IPS DF 4.7 (cell line): ENCODE results near the gene LTF.

Experiments used
- DNase-seq: peaks from one replicate; pipeline ENCODE4 v3.0.0-alpha.2; 2013; ENCODE audit warnings: low spot score; ENCODE audit errors: extremely low read depth

Gene LTF

DNA sequence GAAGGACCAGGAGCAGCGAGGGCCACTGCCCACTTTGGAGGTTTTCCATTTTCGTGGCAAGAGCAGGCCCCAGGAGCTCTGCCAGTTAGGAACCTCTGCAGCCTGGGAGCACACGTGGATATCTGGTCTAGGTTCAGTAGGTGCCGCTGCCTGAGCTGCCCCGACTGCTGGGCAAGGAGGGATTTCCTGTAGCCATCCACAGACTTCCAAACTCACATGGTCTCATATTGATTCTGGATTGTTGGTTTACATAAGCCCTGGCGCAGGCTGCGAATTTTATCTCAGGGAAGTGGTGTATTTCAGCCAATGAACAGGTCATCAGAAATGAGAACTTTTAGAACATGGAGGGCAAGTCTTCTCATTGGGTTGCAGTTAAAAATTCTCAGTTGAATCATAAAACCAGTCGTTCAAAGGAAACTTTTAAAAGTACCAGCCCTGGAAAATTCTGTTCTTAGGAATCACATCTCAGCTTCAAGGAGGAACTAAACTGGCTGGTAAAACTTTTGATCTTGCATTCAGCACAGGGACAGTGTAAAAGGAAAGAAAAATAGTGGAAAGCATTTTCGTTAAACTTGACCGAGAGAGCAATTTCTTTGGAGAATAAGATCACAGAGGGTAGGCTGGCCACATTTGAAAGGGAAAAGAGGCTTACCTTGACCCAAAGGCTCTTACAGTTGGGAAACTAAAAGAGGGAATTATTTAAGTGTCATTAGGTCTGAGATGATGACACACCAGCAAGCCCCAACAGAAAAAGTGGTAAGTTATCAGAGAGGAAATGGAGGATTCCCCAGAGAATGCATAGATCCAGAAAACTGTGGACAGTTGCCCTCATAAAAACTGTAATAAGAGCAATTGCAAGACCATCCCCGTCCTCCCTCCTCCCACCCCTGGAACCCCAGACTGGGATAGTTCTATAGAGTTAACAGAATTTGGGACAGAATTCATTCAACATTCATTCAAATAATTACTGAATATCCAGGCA is 26.7 kb upstream of the LTF start:
- DNase-seq = no peak

DNA sequence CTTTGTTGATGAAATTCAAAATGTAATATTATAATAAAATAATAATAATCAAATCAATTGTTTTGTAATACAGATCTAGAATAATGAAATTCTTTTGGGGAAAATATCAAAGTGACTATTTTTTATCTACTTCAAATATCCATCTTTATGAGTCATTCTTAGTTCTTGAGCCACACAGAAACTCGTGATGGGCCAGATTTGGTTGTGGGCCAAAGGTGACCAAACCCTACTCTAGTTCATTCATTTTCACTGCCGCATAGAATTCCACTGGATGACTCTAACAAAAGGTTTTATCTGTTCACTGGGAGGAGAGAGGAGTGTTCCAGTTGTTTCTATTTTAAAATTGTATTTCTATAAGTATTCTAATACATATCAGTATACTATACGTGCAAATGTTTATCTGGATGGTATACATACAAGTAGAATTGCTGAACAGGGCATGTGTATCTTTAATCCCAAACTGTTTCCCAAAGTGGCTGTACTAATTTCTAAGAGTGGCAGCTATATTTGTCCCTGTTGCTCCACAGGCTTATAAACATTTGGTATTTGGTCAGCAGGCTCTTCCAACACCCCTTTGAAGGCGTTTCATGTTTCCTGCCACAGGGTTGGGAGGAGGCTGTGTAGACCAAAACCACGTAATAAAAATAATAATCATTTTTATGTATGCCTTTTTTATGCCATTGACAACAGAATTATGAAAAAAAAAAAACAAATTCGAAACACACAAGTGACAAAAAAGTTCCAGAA is 25.8 kb upstream of the LTF start:
- no peak for DNase-seq

DNA sequence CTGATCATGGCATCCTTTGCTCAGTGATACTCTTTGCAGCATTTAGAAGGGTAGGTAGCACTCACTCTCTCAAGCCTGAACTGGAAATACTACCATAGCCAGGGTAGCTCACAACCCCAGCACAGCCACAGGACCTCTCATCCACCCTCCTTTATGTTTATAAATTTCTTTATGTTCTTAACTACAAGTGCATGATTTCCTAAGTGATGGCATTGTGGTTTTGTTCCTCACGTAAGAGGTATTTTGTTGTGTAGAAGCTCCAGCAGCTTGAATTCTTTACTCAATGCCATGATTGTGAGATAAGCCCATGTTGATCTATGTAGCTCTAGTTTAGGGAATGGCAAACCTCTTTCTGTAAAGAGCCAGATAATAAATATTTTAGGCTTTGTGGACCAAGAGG is 25.2 kb upstream of the LTF start:
- DNase-seq = no peak

DNA sequence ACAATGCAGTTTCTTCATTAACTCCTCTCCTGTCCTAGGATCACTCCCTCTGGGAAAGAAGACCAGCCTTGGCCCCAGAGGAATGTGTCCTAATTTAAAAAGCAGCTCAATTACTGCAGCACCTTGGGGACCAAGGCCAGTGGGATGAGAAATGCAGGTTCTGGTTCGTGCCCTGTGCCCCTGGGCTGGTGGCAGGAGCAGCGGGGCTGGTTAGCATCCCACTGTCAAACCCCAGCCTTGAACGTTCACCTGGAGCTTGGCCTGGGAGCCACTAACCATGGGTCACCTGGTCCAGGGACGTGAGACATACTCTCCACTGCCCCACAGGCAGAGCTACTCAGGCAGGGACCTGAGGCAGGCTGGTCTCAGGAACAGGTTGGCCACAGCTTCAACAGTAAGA is 24.7 kb upstream of the LTF start:
- DNase-seq = no peak

DNA sequence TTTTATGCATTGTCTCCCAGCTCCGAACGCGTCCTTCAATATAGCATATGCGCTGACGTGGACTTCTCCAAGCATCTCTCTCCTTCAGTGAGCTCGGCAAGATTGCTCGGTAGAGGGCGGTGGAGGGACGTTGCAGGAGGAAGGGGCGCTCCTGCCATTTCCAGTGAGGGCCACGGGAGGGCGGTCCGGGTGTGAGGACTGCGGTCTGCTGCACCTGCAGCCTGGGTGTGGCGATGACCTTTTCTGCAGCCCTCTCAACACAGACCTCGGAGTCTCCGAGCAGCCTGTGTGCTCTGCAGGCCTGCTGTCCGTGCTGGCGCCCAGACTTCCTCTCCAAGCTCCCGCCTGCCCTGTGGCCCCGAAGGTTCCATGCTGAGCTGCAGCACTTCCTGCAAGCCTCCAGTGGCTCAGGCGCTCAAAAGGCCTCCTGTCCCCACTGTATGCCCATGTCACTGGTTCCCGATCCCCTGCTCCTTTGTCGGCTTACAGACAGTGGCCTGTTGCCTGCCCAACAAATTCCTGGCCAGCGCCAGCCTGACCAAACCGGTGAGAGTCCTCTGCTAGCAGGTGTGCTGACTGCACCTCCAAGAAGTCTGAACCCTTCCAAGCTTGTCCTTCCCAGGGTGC is 24.1 kb upstream of the LTF start:
- DNase-seq = peak; percentile 82

DNA sequence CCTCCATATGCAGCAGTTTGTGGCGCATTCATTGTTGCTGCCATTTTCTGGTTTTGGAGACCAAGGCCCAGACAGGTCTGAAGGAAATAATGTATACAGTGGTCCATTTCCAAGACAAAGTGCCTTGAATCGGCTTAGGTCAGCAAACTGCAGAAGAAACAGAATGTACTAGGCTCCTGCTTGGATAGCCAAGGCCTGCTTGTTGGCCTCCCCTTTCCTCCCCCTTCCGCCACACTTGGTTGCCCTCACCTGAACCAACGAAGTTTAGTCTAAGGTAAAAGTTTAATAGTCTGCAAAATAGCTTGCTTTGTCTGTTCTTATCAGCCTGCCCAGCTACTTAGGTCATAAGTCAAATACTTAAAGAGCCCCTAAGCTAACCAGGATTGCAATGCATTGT is 21.1 kb upstream of the LTF start:
- no peak for DNase-seq

DNA sequence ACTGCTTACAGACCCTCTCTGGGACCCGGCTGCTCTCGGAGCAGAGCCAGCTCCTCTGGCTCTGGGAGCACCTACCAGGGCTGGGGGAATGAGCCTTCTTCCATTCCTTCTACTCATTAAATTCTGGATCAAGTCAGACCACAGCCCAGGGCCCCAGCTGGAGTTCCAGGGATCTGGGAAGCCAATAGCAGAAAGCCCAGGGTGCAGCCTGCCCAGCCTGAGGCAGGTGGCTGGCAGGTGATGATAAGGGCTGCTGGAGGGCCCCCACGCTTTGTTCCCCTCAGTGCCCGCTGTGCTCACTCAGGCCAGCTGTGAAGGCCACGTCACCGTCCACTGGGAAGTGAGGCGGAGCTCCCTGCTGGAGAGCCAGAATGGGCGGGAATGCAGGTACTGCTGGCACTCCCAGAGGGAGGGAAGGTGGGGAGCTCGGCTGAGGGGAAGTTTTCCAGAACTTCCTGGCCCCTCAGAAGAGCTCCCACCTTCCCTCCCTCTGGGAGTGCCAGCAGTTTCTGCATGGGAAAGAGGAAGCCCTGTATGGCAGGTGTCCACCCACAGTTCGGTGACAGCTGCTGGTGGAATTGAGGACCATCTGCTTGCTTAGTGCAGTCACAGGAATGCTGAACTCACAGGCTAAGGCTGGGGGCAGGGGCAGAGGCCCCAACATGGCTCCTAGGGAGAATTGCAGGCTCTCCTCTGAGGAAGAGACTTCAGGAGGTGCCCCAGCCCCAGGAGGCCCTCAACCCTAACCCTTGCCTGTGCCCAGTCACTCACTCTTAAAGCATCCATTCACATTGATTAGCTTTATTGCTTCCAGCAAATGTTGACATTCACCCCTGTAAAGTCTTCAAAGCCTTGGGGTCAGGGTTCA is 20.4 kb upstream of the LTF start:
- no peak for DNase-seq

DNA sequence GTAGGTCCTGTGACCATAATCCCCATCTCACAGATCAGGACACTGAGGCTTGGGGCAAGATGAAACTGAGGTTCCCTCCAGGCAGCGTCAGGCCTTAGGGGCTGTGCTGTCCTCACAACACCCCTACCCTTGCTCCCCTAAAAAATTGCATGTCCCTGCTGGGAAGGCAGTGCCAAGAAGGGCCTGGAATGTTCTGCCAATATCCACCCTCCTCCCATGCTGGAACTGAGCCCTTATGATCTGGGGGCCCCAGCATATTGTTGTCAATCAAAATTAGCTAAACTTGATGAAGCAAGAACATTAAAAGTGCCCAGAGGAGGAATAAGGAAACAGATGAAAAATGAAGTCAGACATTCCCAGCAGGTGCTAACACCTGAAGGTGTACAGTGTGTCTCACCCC is 19.7 kb upstream of the LTF start:
- no peak for DNase-seq

DNA sequence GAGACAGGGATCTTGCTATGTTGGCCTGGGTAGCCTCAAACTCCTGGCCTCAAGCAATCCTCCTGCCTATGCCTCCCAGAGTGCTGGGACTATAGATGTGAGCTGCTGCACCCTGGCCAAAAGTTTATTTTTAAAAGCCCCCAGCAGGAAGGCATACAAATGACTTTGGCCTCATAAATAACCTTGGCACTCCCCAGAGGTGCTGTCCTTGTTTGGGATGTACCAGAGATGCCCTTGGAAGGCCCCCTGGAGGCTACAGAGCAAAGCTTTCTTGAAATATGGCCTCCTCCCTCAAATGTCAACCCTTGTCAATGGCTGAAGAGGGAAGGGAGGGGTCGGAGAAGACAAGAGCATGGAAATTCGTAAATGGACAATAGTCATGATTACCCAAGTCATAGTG is 19.1 kb upstream of the LTF start:
- no peak for DNase-seq

DNA sequence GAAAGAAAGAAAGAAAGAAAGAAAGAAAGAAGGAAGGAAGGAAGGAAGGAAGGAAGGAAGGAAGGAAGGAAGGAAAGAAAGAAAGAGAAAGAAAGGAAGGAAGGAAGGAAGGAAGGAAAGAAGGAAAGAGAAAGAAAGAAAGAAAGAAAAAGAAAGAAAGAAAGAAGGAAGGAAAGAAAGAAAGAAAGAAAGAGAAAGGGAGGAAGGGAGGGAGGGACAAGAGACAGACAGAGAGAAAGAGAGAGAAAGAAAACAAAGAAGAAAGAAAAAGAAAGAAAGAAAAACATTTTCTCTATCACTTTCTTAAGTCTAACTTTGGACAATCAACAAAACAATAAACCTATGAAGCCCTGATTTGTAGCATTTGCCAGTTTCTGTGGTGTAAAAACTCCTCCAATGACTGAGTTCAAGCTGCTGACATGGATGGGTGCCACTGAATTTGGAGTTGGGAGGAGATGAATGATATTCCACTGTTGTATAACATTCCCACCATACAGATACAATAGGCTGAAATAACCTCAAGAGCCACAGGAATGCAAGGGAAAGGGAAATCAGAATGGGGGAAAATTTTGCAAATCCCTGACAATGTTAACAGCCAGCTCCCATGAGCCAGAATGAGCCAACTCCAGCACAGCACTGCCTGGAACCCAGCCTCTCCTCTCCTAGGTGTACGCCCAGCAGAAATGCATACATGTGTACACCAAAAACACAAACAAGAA is 18.1 kb upstream of the LTF start:
- DNase-seq = no peak

DNA sequence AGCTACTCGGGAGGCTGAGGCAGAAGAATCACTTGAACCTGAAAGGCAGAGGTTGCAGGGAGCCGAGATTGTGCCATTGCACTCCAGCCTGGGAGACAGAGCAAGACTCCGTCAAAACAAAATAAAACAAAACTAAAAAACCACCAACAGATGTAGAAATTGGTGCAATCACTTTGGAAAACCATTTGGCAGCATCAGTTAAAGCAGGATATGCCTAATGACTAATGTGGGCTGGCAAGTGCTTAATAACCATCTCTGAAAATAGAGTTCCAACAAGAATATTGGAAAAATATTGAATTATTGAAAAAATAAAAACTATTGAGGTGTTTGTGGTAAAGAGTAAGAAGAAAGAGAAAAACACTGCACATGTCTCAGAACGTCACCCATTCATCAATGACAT is 16.9 kb upstream of the LTF start:
- DNase-seq = no peak

DNA sequence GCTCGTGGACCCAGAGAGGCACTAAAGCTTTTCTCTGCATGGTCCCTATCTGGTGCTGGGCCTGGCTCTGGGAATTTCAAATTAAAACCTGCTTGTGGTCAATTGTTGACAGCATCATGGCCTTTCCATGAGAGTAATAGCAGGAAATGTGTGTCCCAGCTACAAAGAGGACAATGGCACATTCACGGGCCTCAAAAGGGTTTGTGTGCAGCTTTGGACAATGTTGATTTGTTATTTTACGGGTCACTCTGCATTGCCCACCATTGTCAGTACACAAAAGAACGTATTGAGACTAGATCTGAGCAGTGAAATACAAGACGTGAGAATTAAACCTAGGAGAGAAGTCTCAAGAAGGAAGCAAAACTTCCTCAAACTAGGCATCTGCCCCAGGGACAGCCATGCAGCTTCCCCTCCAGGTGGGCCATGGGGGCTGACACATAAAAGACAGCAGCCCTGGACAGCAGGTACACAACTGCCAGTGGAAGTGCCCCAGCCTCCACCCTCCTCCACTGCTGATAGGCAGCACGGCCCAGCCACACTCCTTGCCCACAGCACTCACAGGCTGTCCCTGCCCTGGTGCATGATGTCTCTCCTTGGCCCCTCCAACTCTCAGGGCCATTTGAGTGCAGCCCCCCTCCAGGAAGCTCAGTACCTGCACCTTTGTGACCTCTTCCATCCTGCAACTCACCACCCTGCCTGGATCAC is 15.9 kb upstream of the LTF start:
- no peak for DNase-seq

DNA sequence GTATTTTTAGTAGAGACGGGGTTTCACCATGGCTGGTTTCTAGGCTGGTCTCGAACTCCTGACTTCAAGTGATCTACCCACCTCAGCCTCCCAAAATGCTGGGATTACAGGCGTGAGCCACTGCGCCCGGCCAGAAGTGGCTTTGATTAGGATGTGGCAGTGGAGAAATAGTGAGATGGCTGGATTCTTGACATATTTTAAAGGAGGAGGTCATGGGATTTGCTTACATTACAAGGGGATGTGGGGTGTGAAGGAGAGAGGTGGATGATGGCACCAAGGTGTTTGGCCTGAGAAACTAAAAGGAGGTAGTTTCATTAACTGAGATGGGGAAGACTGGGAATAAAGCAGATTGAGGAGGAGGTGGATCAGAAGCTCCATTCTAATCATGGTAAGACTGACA is 15.0 kb upstream of the LTF start:
- DNase-seq = no peak

DNA sequence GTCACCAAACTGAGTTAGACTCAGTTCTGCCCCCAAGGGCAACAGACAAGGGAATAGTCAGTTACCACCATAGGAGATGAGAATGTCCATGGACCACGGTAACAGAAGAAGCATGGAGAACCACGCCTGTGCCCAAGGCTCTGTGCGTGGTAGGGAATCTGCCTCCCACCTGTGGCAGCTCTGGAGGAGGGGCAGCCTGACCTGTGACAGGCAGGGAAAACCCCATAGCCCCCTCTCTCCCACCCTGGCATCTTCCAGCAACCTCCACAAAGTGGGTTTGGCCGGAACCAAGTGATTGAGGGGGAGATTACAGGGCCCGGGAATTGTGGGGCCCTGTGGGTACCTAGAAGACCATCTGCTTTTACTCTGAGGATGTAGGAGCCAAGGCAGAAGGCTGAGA is 14.3 kb upstream of the LTF start:
- no peak for DNase-seq

DNA sequence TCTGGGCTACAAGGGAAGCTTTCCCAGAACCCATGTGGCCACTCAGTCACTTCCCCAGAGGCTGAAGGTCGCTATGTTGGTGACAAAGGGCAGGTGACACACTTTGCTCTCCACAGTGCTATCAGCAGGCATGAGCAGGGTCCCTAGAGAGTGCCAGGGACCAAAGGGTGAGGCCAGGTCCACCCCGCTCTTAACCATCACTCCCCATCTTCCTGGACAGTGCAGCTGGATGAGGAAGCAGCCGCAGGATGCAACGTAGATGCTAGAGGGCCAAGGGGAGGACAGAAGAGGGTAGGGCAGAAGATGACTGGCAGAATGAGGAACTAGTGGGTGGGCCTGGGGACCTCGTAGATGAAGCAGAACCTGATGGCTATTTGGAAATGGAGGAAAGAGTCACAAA is 13.6 kb upstream of the LTF start:
- DNase-seq = no peak

DNA sequence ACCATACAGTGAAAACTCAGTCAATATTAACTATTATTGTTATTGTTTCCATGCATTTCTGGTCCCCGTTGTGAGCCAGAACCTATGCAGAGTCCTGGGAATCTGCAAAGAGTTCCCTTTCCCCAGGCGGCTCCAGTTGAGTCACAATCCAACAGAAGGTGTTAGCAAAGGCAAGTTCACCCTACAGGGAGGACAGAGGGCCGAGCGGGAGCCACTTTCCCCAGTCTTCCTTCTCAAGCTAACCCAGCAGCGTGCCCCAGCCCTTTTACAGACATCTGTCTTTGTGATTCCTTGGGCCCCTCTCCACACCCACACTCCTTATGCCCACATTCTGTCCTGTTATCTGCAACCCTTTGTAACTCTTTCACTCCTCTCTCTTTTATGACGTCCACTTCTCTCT is 13.1 kb upstream of the LTF start:
- no peak for DNase-seq

DNA sequence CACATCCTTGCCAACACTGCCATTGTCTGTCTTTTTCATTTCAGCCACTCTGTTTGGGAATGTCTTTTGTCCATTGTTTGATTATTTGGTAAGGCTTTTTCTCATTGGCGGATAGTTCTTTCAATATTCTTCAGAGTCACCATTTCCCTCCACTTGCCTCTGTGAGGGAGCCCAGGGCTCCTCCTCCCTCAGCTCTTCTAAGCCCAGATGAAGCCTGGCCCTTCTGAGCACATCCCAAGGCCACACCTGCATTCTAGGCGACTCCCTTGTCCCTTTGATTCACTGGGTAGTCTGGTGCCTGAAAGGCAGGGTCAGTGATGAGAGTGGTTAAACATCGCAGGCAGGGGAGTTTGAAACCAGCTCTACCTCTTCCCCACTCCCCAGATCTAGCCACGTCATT is 12.4 kb upstream of the LTF start:
- DNase-seq = no peak

DNA sequence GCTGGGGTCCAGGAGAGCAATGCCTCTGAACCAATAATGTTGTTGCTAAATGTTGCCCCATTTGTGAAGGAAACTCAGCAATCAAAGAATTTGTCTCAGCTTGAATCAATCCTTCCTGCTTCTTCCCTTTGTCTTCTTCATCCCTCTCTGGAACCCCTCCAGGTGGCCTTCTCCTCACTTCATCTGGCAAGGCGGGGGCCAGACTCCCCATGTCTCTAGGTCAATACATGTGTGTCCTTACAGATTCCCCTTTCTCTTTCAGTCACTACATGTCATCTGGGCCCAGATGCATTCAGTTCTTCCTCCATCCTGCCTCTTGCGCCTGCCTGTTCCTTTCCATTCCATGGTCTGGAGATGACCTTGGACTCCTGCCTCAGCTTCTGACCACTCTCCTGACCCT is 8.0 kb upstream of the LTF start:
- no peak for DNase-seq

DNA sequence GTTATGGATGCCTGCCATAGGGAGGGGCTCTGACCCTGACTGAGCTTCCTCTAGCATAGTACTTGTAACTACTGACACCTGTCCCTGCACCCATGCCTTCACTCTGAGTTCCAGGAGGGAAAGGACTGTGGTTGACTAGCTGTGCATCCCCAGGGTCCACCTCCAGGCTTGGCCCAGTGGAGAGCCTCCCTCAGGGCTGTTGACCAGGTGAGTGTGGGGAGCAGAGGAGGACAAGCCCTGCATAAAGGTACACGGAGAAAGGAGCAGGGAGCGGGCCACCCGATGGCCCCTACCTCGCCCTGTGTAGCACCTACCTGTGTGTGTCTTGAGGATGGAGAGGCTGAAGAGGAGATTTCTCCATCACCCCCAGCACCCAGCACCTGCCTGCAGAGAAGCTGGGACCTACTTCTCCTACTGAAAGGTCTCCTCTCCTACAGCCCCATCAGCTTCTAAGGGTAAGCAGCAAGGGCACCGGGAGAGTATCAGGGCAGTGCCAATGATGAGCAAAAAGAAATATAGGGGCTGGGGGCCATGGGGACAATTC is 6.7 kb upstream of the LTF start:
- DNase-seq = no peak

DNA sequence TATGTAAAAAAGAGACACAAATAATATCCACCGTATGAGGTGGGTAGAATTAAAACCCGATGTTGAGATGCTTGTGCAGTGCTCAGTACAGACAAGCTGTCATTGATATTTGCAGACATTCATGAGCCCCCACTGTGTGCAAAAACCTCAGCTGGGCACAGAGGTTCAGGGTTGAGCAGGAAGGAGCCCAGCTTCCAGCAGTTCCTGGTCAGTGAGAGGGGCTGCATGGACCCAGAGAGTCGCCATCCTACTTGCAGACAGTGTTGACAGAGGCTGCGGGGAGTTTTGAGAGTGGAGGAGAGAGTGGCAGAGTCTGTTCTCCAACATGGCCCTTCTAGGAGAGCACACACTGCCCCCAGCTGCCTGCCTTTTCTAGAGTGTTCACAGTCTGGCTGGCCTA is 6.1 kb upstream of the LTF start:
- no peak for DNase-seq
